OCI-LY7 (cell line): ENCODE results near the gene TMEM161A.

Experiments
- CTCF ChIP-seq: fragments of 200-600 bp; sonication (generic); conservative IDR thresholded peaks from 2 replicates; pipeline ENCODE4 v1.5.1; 2014; ENCODE audit warnings: mild to moderate bottlenecking, antibody characterized with exemption, low read length, moderate library complexity, mixed read lengths
- EZH2phosphoT487 ChIP-seq: fragments of 200-600 bp; sonication (generic); IDR thresholded peaks from 2 replicates; pipeline ENCODE4 v1.6.1; 2018; ENCODE audit warnings: low read depth, borderline replicate concordance, mild to moderate bottlenecking, mixed run types, antibody characterized with exemption, low read length, moderate library complexity, mixed read lengths

- TF ChIP-seq CTCF (no peak), EZH2phosphoT487 (no peak)
Observed at GRCh38 chr19:19167612-19168011, 29.3 kb upstream of the TMEM161A start.
